Hepatocyte (in vitro differentiated cells): ENCODE results near the gene SATB1.

Experiments used
- EZH2 ChIP-seq: fragments of 200-600 bp; sonication (generic); IDR thresholded peaks from 2 replicates; pipeline ENCODE4 v1.6.1; 2016; ENCODE audit warnings: antibody characterized with exemption, mild to moderate bottlenecking, borderline replicate concordance
- EZH2phosphoT487 ChIP-seq: fragments of 200-600 bp; sonication (generic); IDR thresholded peaks from one replicate; pipeline ENCODE4 v1.6.1; 2018; ENCODE audit warnings: antibody characterized with exemption, mild to moderate bottlenecking, low read depth, moderate library complexity; ENCODE audit not compliant: unreplicated experiment, severe bottlenecking
- TF ChIP-seq, protein P1 (sequence below): fragments of 200-600 bp; sonication (generic); IDR thresholded peaks from 2 replicates; pipeline ENCODE4 v1.5.1; 2016; ENCODE audit warnings: antibody characterized with exemption, mild to moderate bottlenecking; ENCODE audit not compliant: poor library complexity

DNA sequence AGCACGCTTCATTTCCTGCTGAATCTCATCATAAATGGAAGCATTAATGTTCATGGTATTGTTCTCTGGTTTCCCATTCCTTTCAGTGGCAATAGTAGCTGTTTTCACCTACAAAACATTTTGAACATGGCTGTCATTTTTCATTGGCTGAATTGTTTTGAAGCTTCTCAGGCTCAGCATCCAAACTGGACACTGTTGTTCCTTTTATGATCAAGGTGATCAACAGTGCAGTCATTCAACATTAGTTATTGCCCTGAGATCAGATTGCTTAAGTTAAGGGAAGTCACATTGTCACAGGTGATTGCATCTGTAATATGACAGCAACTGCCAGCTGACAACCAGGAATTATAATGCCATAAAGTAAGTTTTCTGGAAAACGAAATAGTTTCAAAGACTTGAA lies 46.9 kb downstream of the SATB1 start:
- TF ChIP-seq EZH2phosphoT487 (no peak), EZH2 (no peak)
- TF ChIP-seq, protein P1, sequence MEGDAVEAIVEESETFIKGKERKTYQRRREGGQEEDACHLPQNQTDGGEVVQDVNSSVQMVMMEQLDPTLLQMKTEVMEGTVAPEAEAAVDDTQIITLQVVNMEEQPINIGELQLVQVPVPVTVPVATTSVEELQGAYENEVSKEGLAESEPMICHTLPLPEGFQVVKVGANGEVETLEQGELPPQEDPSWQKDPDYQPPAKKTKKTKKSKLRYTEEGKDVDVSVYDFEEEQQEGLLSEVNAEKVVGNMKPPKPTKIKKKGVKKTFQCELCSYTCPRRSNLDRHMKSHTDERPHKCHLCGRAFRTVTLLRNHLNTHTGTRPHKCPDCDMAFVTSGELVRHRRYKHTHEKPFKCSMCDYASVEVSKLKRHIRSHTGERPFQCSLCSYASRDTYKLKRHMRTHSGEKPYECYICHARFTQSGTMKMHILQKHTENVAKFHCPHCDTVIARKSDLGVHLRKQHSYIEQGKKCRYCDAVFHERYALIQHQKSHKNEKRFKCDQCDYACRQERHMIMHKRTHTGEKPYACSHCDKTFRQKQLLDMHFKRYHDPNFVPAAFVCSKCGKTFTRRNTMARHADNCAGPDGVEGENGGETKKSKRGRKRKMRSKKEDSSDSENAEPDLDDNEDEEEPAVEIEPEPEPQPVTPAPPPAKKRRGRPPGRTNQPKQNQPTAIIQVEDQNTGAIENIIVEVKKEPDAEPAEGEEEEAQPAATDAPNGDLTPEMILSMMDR: no peak
